Right atrium auricular region (tissue), 2 donors: ENCODE data around the gene SOX5. TPM values are rescaled to one million over a fixed set of nuclear protein-coding genes. Genes with fewer than 3 reads are reported as not detected.

Experiments used
- DNase-seq: peaks from one replicate; pipeline ENCODE4 v3.0.0-alpha.2; 2019; ENCODE audit warnings: low spot score
- H3K27ac ChIP-seq, 2 donors: fragments of 200-600 bp; sonication (generic); 1 replicate in 1 of 2; 2 replicates in 1 of 2; pipeline ENCODE4 v1.5.1; 2016 to 2019
- H3K27me3 ChIP-seq, 2 donors: fragments of 200-600 bp; sonication (generic); one replicate each; pipeline versions ENCODE4 v1.5.1 to v1.6.0; 2017 to 2019
- H3K36me3 ChIP-seq: fragments of 200-600 bp; sonication (generic); one replicate; pipeline ENCODE4 v1.5.1; 2016
- H3K4me1 ChIP-seq, 2 donors: fragments of 200-600 bp; sonication (generic); one replicate each; pipeline versions ENCODE4 v1.5.1 to v1.6.0; 2017 to 2019
- H3K4me3 ChIP-seq, 2 donors: fragments of 200-600 bp; sonication (generic); 1 replicate in 1 of 2; 2 replicates in 1 of 2; pipeline ENCODE4 v1.5.1; 2017 to 2019; ENCODE audit warnings: mild to moderate bottlenecking in 1 of 2, moderate library complexity in 1 of 2
- H3K9me3 ChIP-seq, 2 donors: fragments of 200-600 bp; sonication (generic); one replicate each; pipeline ENCODE4 v1.5.1; 2019
- total RNA-seq, 2 donors: library from RNA; depleted of rRNA; stranded (reverse); fragments of >200 nt; gene quantifications; one replicate each; pipeline ENCODE4 v1.1.0, GENCODE V29; 2016
- TF ChIP-seq, protein P1 (sequence below), 2 donors: fragments of 200-600 bp; sonication (generic); IDR thresholded peaks; one replicate each; pipeline ENCODE4 v1.5.1; 2019; ENCODE audit warnings: antibody characterized with exemption in 2 of 2

SOX5 gene
- total RNA-seq, 2 donors from 2014 or later: 3.9 to 5.6 TPM

DNA sequence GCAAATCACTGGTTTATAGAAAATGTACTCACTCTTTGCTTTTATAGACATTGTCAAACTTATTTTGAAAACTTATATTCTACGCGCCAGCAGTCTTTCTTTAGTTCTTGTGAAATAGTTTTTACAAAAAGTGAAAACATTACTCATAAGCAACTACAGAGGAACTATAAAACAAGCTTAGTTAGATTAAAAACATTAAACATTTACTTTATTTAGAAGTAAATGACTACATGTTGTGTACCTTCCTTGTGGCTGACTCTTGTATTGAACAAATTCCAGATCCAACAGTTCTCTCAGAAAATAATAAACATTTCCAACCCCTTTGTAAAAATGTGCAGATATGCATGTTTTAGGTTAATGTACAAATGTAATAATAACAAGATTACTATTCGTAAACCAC is 198.5 kb downstream of the SOX5 start:
- no peaks in the 10 kb centered on the region for H3K36me3 ChIP-seq
- DNase-seq: no peak
- H3K4me3 ChIP-seq: no peak overlapping the region
- no peak overlapping the region for H3K27ac ChIP-seq
- no peaks in the 10 kb centered on the region for H3K4me1 ChIP-seq
- TF ChIP-seq, protein P1, sequence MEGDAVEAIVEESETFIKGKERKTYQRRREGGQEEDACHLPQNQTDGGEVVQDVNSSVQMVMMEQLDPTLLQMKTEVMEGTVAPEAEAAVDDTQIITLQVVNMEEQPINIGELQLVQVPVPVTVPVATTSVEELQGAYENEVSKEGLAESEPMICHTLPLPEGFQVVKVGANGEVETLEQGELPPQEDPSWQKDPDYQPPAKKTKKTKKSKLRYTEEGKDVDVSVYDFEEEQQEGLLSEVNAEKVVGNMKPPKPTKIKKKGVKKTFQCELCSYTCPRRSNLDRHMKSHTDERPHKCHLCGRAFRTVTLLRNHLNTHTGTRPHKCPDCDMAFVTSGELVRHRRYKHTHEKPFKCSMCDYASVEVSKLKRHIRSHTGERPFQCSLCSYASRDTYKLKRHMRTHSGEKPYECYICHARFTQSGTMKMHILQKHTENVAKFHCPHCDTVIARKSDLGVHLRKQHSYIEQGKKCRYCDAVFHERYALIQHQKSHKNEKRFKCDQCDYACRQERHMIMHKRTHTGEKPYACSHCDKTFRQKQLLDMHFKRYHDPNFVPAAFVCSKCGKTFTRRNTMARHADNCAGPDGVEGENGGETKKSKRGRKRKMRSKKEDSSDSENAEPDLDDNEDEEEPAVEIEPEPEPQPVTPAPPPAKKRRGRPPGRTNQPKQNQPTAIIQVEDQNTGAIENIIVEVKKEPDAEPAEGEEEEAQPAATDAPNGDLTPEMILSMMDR (IDR thresholded peaks at IDR 0.05): no peak
- H3K27me3 ChIP-seq: no peaks in the 10 kb centered on the region
- no peaks in the 10 kb centered on the region for H3K9me3 ChIP-seq

DNA sequence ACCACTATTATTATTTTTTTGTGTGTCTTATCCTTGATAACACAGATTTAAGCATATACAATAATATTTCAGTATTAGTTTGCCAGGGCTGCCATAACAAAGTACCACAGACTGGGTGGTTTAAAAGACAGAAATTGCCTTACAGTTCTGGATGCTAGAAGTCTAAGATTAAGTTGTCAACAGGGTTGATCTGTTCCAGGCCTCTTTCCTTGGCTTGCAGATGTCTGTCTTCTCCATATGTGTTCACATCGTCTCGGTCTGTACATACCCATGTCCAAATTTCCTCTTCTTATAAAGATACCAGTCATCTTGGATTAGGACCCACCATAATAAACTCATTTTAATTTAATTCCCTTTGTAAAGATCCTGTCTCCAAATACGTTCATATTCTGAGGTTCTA is 204.8 kb downstream of the SOX5 start:
- Histone ChIP-seq H3K4me3 (no peak overlapping the region), H3K27ac (no peak overlapping the region), H3K36me3 (peaks cover 9% of the 10 kb centered on the region), H3K4me1 (no peaks in the 10 kb centered on the region), H3K27me3 (no peaks in the 10 kb centered on the region), H3K9me3 (no peaks in the 10 kb centered on the region)
- TF ChIP-seq, protein P1 (IDR thresholded peaks at IDR 0.05): no peak
- no peak for DNase-seq

DNA sequence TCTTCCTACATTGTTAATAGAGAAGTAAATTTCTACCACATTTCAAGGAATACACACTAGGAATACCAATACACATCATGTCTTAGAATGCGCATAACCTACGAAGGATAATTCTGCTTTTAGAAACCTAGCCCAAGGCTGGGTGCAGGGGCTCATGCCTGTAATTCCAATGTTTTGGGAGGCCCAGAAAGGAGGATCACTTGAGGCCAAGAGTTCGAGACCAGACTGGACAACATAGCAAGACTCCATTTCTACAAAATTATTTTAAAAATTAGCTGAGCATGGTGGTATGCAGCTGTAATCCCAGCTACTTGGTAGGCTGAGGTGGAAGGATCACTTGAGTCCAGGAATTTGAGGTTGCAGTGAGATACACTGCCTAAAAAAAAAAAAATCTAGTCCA is 206.9 kb downstream of the SOX5 start:
- H3K27ac ChIP-seq: no peak overlapping the region
- H3K36me3 ChIP-seq: peaks cover 18% of the 10 kb centered on the region
- H3K27me3 ChIP-seq: no peaks in the 10 kb centered on the region
- H3K4me1 ChIP-seq: no peaks in the 10 kb centered on the region
- TF ChIP-seq, protein P1 (IDR thresholded peaks at IDR 0.05): no peak
- no peak for DNase-seq
- no peak overlapping the region for H3K4me3 ChIP-seq
- no peaks in the 10 kb centered on the region for H3K9me3 ChIP-seq

DNA sequence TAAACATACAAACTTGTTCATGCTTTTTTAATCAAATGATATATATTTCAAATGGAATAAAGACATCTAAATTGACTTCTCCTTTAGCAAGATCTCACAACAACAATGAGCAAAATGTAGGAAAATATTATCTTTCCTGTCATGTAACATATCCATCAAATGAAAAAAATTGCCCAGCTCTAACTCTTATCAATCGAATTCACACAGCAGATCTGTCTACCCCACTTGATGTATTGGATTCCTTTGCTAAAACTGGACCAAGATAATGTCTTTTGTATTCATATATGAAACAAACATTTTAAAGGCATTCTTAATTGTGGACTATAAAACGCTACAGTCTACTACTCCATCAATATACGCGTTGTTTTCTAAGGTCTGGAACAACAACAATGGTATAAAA is 218.0 kb downstream of the SOX5 start:
- Histone ChIP-seq H3K9me3 (no peaks in the 10 kb centered on the region), H3K27ac (no peak overlapping the region), H3K4me3 (no peak overlapping the region), H3K27me3 (no peaks in the 10 kb centered on the region), H3K4me1 (no peaks in the 10 kb centered on the region), H3K36me3 (no peaks in the 10 kb centered on the region)
- TF ChIP-seq, protein P1 (IDR thresholded peaks at IDR 0.05): no peak
- no peak for DNase-seq

DNA sequence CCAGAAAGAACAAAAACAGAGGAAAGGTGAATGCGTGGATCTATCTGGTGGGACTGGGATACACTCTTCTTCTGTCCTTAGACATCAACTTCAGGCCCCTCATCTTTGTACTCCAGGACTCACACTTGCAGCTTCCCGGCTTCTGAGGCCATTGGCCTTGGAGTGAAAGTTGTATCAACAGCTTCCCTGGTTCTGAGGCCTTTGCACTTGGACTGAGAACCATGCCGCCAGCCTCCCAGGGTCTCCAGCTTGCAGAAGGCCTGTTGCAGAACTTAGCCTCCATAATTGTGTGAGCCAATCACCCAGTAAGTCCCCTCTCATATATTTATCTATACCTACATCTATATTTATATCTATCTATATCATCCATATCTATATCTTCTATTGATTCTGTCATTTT is 218.4 kb downstream of the SOX5 start:
- H3K36me3 ChIP-seq: no peaks in the 10 kb centered on the region

DNA sequence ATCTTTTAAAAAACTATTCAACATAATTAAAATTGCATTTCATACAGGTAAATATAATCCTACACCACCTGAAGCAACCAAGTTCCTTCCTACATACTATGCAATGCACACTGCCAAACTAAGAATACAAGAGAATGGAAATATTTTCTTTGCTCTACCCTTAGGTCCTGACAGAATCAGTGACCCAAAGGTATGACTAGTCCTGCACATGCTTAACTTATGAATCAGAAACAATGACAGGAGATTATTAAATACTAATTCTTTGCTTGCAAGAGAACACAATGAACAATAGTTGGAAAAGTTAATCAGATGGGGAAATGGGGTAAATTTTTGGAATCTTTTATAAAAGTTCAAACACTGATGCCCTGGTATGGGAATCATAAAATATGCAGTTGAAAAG is 220.1 kb downstream of the SOX5 start:
- Histone ChIP-seq H3K4me1 (no peaks in the 10 kb centered on the region), H3K4me3 (no peak overlapping the region), H3K27ac (no peak overlapping the region), H3K9me3 (no peaks in the 10 kb centered on the region), H3K36me3 (no peaks in the 10 kb centered on the region), H3K27me3 (no peaks in the 10 kb centered on the region)
- DNase-seq: no peak
- TF ChIP-seq, protein P1 (IDR thresholded peaks at IDR 0.05): no peak

More for the DNA sequence above, 218.4 kb downstream of the SOX5 start:
- no peaks in the 10 kb centered on the region for H3K27me3 ChIP-seq
- no peak overlapping the region for H3K27ac ChIP-seq
- no peaks in the 10 kb centered on the region for H3K4me1 ChIP-seq
- no peak for DNase-seq
- no peaks in the 10 kb centered on the region for H3K9me3 ChIP-seq
- TF ChIP-seq, protein P1 (IDR thresholded peaks at IDR 0.05): no peak
- H3K4me3 ChIP-seq: no peak overlapping the region
